ENCODE data around the gene SCAMP4. TPM values are rescaled to one million over a fixed set of nuclear protein-coding genes. Genes with fewer than 3 reads are reported as not detected.

The SCAMP4 gene
- 120 and 145 TPM in 2 replicates for total RNA-seq

GRCh38 chr19:1905110-1905862, at the start of gene SCAMP4, which contains the start of gene ADAT3:
SCAMP4 (plus strand) TSS chr19:1905399; CDS start chr19:1915020, 9,621 bp downstream.
ADAT3 (plus strand) TSS chr19:1905399; CDS start chr19:1912048, 6,649 bp downstream.

GRCh38 chr19:1863328-1863637, 41.9 kb upstream of the SCAMP4 start, which contains the start of gene KLF16:
KLF16 (minus strand) TSS chr19:1863579; CDS start chr19:1863497, 82 bp downstream.

GRCh38 chr19:1885398-1886119, 19.6 kb upstream of the SCAMP4 start, which contains the start of gene ABHD17A:
ABHD17A (minus strand) TSS chr19:1885496; CDS start chr19:1881566, 3,930 bp downstream.

GRCh38 chr19:1941146-1942077, 36.2 kb downstream of the SCAMP4 start, which contains the start of gene CSNK1G2:
CSNK1G2 (plus strand) TSS chr19:1941172; CDS start chr19:1969773, 28,601 bp downstream.

Other genes with a start within 250 kb of the SCAMP4 start
- gene ONECUT3, start 151.9 kb upstream of the SCAMP4 start, total RNA-seq: not detected in 2 replicates
- gene ATP8B3, start 93.1 kb upstream of the SCAMP4 start, total RNA-seq: 5.0 and 8.4 TPM in 2 replicates
- 6.9 and 8.0 TPM in 2 replicates for gene REXO1, start 56.9 kb upstream of the SCAMP4 start, total RNA-seq
- 7.8 and 11.0 TPM in 2 replicates for gene KLF16, start 41.8 kb upstream of the SCAMP4 start, total RNA-seq
- 138 and 142 TPM in 2 replicates for gene ABHD17A, start 19.9 kb upstream of the SCAMP4 start, total RNA-seq
- 1.1 and 6.3 TPM in 2 replicates for gene ADAT3, start within 50 bp of the SCAMP4 start, total RNA-seq
- 62.7 and 78.4 TPM in 2 replicates for gene CSNK1G2, start 35.8 kb downstream of the SCAMP4 start, total RNA-seq
- gene BTBD2, start 110.3 kb downstream of the SCAMP4 start, total RNA-seq: 78.5 and 104 TPM in 2 replicates
- 156 and 174 TPM in 2 replicates for gene MKNK2, start 145.8 kb downstream of the SCAMP4 start, total RNA-seq
- 52.5 and 62.0 TPM in 2 replicates for gene MOB3A, start 190.9 kb downstream of the SCAMP4 start, total RNA-seq
- gene IZUMO4, start 191.5 kb downstream of the SCAMP4 start, total RNA-seq: 0.86 TPM in 1 of 2 replicates, not detected in the other
- 117 and 120 TPM in 2 replicates for gene AP3D1, start 246.2 kb downstream of the SCAMP4 start, total RNA-seq

Measured in myometrial cell (primary cell).